ENCODE data around the gene RNPEPL1. TPM values are rescaled to one million over a fixed set of nuclear protein-coding genes. Genes with fewer than 3 reads are reported as not detected.

RNPEPL1 gene
- total RNA-seq, 1 donor from 2014 or later: 196 TPM

DNA sequence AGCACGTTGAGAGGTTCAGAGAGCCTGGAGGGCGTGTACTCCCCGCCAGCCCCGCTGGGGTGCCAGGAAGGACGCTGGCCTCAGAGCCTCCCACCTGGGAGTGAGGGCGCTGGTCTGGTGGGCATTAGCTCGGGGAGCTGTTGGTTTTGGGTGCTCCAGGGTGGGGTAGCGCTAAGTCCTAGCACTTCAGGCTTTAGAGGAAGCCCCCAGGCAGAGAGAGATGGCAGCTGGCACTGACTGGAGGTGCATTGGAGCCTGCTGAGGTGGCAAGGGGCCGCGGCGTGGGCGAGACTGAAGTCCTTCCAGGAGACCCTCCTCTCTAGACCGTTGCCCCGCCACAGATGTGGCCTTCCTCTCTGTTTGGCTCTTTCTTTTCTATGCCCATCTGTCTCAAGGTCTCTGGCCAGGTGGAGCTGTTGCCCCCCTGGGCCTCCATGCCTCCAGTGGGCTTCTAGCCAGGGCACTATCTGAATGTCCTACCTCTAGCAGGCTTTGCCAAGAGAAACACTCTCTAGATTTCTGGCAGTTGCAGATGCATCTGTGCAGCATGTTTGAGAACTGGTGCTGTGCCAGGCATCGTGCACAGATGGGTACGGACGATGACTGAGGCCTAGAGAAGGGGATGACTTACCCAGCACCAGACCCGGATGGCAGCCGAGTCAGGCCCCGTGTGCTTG is 24.9 kb downstream of the RNPEPL1 start:
- H3K36me3 ChIP-seq: peaks cover 14 to 37% of the 10 kb centered on the region in 2 donors
- intact Hi-C loops (cut with DNase I): no loop called here
- H3K4me3 ChIP-seq: no peak overlapping the region
- TF ChIP-seq, protein P1, sequence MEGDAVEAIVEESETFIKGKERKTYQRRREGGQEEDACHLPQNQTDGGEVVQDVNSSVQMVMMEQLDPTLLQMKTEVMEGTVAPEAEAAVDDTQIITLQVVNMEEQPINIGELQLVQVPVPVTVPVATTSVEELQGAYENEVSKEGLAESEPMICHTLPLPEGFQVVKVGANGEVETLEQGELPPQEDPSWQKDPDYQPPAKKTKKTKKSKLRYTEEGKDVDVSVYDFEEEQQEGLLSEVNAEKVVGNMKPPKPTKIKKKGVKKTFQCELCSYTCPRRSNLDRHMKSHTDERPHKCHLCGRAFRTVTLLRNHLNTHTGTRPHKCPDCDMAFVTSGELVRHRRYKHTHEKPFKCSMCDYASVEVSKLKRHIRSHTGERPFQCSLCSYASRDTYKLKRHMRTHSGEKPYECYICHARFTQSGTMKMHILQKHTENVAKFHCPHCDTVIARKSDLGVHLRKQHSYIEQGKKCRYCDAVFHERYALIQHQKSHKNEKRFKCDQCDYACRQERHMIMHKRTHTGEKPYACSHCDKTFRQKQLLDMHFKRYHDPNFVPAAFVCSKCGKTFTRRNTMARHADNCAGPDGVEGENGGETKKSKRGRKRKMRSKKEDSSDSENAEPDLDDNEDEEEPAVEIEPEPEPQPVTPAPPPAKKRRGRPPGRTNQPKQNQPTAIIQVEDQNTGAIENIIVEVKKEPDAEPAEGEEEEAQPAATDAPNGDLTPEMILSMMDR (IDR thresholded peaks at IDR 0.05): no peak
- H3K27ac ChIP-seq: no peak overlapping the region
- H3K9me3 ChIP-seq: no peaks in the 10 kb centered on the region
- no peak for DNase-seq (ENCODE audit: low spot score in 2 of 2)
- H3K4me1 ChIP-seq: peaks cover 9 to 24% of the 10 kb centered on the region in 2 donors
- no peaks in the 10 kb centered on the region for H3K27me3 ChIP-seq

GRCh38 chr2:240593703-240594451 is 25.6 kb downstream of the RNPEPL1 start:
- Histone ChIP-seq H3K27me3 (no peaks in the 10 kb centered on the region), H3K4me1 (peaks cover 9 to 20% of the 10 kb centered on the region in 2 donors), H3K36me3 (peaks cover 20 to 44% of the 10 kb centered on the region in 2 donors), H3K4me3 (no peak overlapping the region), H3K9me3 (no peaks in the 10 kb centered on the region), H3K27ac (no peak overlapping the region)
- DNase-seq (ENCODE audit: low spot score in 2 of 2): peak in 1 of 2 donors; percentile 62
- intact Hi-C loops (cut with DNase I): no loop called here
- TF ChIP-seq, protein P1 (IDR thresholded peaks at IDR 0.05): no peak

- TF ChIP-seq, protein P1 (IDR thresholded peaks at IDR 0.05): no peak
- peak; percentile 6 to 59 for DNase-seq (ENCODE audit: low spot score in 2 of 2)
- Histone ChIP-seq H3K27ac (no peak overlapping the region), H3K4me1 (peaks cover 9 to 20% of the 10 kb centered on the region in 2 donors), H3K27me3 (no peaks in the 10 kb centered on the region), H3K9me3 (no peaks in the 10 kb centered on the region), H3K4me3 (no peak overlapping the region), H3K36me3 (peaks cover 27 to 41% of the 10 kb centered on the region in 2 donors)
- intact Hi-C loops (cut with DNase I): no loop called here
Observed at GRCh38 chr2:240594511-240595380, 26.5 kb downstream of the RNPEPL1 start.

DNA sequence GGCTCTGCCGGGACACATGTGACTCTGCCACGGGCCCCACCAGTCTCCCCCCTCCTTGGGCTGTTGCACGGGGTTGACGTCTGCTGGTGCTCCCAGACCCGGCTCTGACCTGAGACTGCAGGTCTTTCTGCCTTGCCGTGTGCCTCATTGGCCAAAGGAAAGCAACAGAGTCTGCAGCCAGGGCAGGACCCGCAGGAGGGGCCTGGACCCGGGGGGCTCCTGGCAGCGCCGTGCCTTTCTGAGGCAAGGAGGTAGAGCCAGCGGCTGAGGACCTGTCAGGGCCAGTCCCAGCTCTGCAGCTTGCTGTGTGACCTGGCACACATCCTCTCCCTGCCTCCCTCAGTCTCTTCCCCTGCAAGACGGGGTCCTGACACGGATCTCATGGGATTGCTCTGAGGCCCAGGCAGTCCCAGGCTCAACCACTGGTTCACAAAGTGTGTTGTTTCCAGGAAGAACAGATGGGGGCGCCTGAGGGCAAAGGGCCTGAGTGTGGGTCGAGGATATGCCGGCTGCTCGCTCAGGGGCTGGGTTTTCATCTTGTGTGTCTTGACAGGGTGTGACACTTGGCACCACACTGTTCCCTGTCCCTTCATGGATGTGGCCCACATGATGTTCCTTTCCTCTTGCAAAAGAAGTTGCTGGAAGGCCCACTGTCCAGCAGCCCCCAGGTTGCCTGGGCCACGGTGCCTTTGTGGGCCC is 27.2 kb downstream of the RNPEPL1 start:
- Histone ChIP-seq H3K4me1 (peaks cover 9 to 20% of the 10 kb centered on the region in 2 donors), H3K27me3 (no peaks in the 10 kb centered on the region), H3K27ac (no peak overlapping the region), H3K36me3 (peaks cover 24 to 33% of the 10 kb centered on the region in 2 donors), H3K9me3 (no peaks in the 10 kb centered on the region), H3K4me3 (no peak overlapping the region)
- peak; percentile 7 to 63 for DNase-seq (ENCODE audit: low spot score in 2 of 2)
- intact Hi-C loops (cut with DNase I): no loop called here
- TF ChIP-seq, protein P1 (IDR thresholded peaks at IDR 0.05): peak in 1 of 3 experiments; percentile 29

- Histone ChIP-seq H3K27ac (no peak overlapping the region), H3K9me3 (no peaks in the 10 kb centered on the region), H3K4me3 (peak overlapping the region in 1 of 2 donors; percentile 35), H3K4me1 (peaks cover 9 to 20% of the 10 kb centered on the region in 2 donors), H3K36me3 (peaks cover 19 to 28% of the 10 kb centered on the region in 2 donors), H3K27me3 (no peaks in the 10 kb centered on the region)
- intact Hi-C loops (cut with DNase I): no loop called here
- DNase-seq (ENCODE audit: low spot score in 2 of 2): peak in 1 of 2 donors; percentile 5
- TF ChIP-seq, protein P1 (IDR thresholded peaks at IDR 0.05): no peak
Observed at GRCh38 chr2:240596080-240596460, 27.8 kb downstream of the RNPEPL1 start.

All from ascending aorta (tissue), 2 donors.